Trophoblast cell (in vitro differentiated cells and primary cell): ENCODE data around the gene TRMT61A.

ENCODE experiments used
- DNase-seq, 2 donors: peaks; one replicate each; pipeline ENCODE4 v3.0.0-alpha.2; 2016
- H2AFZ ChIP-seq: 2 replicates; pipeline ENCODE4 v1.6.1; 2013; ENCODE audit warnings: low read length, moderate library complexity, mild to moderate bottlenecking; ENCODE audit not compliant: insufficient read depth, poor library complexity
- H2AK5ac ChIP-seq: 2 replicates; pipeline ENCODE4 v1.6.1; 2013; ENCODE audit warnings: mild to moderate bottlenecking, low read length
- H2BK120ac ChIP-seq: 2 replicates; pipeline ENCODE4 v1.6.1; 2013; ENCODE audit warnings: low read length, mild to moderate bottlenecking, moderate library complexity; ENCODE audit not compliant: insufficient read depth, poor library complexity
- H2BK12ac ChIP-seq: 2 replicates; pipeline ENCODE4 v1.6.1; 2013; ENCODE audit warnings: mild to moderate bottlenecking, low read length, moderate library complexity
- H2BK5ac ChIP-seq: 2 replicates; pipeline ENCODE4 v1.6.1; 2013; ENCODE audit warnings: low read length, low read depth, moderate library complexity, mild to moderate bottlenecking; ENCODE audit not compliant: poor library complexity
- H3K14ac ChIP-seq: 2 replicates; pipeline ENCODE4 v1.6.1; 2013; ENCODE audit warnings: mild to moderate bottlenecking, low read length
- H3K18ac ChIP-seq: 2 replicates; pipeline ENCODE4 v1.6.1; 2013; ENCODE audit warnings: mild to moderate bottlenecking, low read length
- H3K23ac ChIP-seq: 2 replicates; pipeline ENCODE4 v1.6.1; 2013; ENCODE audit warnings: low read length
- H3K27ac ChIP-seq: 2 replicates; pipeline ENCODE4 v1.5.1; 2013; ENCODE audit warnings: low read depth, mild to moderate bottlenecking, inconsistent platforms, low read length, moderate library complexity
- H3K27me3 ChIP-seq: 2 replicates; pipeline ENCODE4 v1.6.1; 2013; ENCODE audit warnings: inconsistent platforms, mild to moderate bottlenecking, low read length, moderate library complexity; ENCODE audit not compliant: insufficient read depth
- H3K36me3 ChIP-seq, 2 experiments: 1 replicate in 1 of 2; 2 replicates in 1 of 2; pipeline ENCODE4 v1.6.1; 2013; ENCODE audit warnings: low read length in 2 of 2, mild to moderate bottlenecking in 2 of 2, moderate library complexity in 1 of 2; ENCODE audit not compliant: insufficient read depth in 2 of 2, control insufficient read depth in 1 of 2
- H3K4ac ChIP-seq: 2 replicates; pipeline ENCODE4 v1.6.1; 2013; ENCODE audit warnings: low read depth, mild to moderate bottlenecking, low read length, moderate library complexity
- H3K4me1 ChIP-seq, 2 experiments: 1 replicate in 1 of 2; 2 replicates in 1 of 2; pipeline ENCODE4 v1.6.1; 2013; ENCODE audit warnings: low read length in 2 of 2, mild to moderate bottlenecking in 2 of 2, moderate library complexity in 1 of 2; ENCODE audit not compliant: insufficient read depth in 2 of 2, control insufficient read depth in 1 of 2
- H3K4me2 ChIP-seq: 2 replicates; pipeline ENCODE4 v1.6.1; 2013; ENCODE audit warnings: inconsistent platforms, mild to moderate bottlenecking, low read length, moderate library complexity
- H3K4me3 ChIP-seq: 2 replicates; pipeline ENCODE4 v1.5.1; 2013; ENCODE audit warnings: mild to moderate bottlenecking, low read depth, low read length, inconsistent platforms
- H3K79me1 ChIP-seq: one replicate; pipeline ENCODE4 v1.6.1; 2013; ENCODE audit warnings: low read length
- H3K79me2 ChIP-seq: 2 replicates; pipeline ENCODE4 v1.6.1; 2013; ENCODE audit warnings: low read length, mild to moderate bottlenecking; ENCODE audit not compliant: control insufficient read depth, insufficient read depth, poor library complexity
- H3K9ac ChIP-seq: 2 replicates; pipeline ENCODE4 v1.6.1; 2013; ENCODE audit warnings: mild to moderate bottlenecking, low read length
- H3K9me3 ChIP-seq: 2 replicates; pipeline ENCODE4 v1.6.1; 2013; ENCODE audit warnings: low read depth, mild to moderate bottlenecking, control low read depth, inconsistent platforms, low read length; ENCODE audit not compliant: insufficient read depth
- H4K12ac ChIP-seq: 2 replicates; pipeline ENCODE4 v1.6.1; 2013; ENCODE audit warnings: low read depth, mild to moderate bottlenecking, low read length, moderate library complexity
- H4K8ac ChIP-seq: 2 replicates; pipeline ENCODE4 v1.6.1; 2013; ENCODE audit warnings: low read depth, mild to moderate bottlenecking, low read length, moderate library complexity
- H4K91ac ChIP-seq: one replicate; pipeline ENCODE4 v1.6.1; 2013; ENCODE audit warnings: low read depth, mild to moderate bottlenecking, low read length, moderate library complexity
- WGBS: extraction: QIAGEN DNeasy Blood & Tissue Kit; methylation state at CpG from one replicate; pipeline ENCODE4 v1.1.7; 2013; ENCODE audit warnings: missing lambda C conversion rate; ENCODE audit not compliant: insufficient read length, insufficient coverage; ENCODE audit errors: extremely low coverage; 5-methylcytosine and 5-hydroxymethylcytosine counted together

The TRMT61A gene

DNA sequence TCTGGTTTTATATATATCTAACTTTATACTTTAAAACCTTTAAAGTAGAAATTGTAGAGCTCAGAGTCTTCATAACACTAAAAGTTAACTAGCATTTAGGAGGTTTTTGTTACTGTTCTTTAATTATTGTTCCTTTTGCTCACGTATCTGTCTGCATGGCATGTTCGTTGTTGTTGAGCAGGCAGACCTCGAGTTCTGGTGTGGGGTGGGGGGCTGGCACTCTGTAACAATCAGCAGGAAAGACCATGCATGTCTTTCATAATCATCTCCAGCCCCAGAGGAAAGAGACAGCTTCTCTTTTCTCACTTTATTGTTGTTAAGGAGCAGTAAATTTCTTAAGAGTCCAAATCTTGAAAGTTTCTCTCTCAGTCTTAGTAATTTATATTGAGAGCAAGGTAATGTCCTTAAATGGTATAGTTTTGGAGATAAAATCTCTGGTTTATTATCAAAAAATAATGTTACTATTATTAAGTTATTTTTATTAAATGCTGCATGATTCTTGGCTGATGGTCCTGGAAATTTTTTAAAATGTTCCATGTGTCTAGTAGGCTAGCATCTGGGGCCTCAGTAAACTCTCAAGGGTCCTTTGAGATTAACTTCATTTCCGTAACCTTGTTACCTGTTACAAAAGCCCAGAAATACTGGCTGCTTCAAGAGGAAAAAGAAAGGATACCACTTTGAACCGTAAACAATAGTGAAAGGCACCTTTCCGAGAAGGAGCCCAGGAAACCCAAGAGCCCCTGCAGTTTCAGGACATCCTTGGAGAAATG is 36.7 kb upstream of the TRMT61A start:
- H2BK120ac ChIP-seq: no peak overlapping the region
- no peak overlapping the region for H3K4me3 ChIP-seq
- H3K36me3 ChIP-seq: peaks cover 27 to 47% of the 10 kb centered on the region in 2 experiments
- no peak overlapping the region for H2BK5ac ChIP-seq
- H3K27me3 ChIP-seq: no peaks in the 10 kb centered on the region
- no peak overlapping the region for H2AFZ ChIP-seq
- H4K8ac ChIP-seq: no peak overlapping the region
- H3K27ac ChIP-seq: no peak overlapping the region
- H3K9ac ChIP-seq: no peak overlapping the region
- H2BK12ac ChIP-seq: no peak overlapping the region
- H3K23ac ChIP-seq: no peak overlapping the region
- no peaks in the 10 kb centered on the region for H3K9me3 ChIP-seq
- no peaks in the 10 kb centered on the region for H3K79me1 ChIP-seq
- H3K14ac ChIP-seq: no peak overlapping the region
- no peak overlapping the region for H2AK5ac ChIP-seq
- H4K12ac ChIP-seq: no peak overlapping the region
- H3K18ac ChIP-seq: no peak overlapping the region
- no peak overlapping the region for H4K91ac ChIP-seq
- H3K4ac ChIP-seq: no peak overlapping the region
- H3K4me2 ChIP-seq: no peak overlapping the region
- no peaks in the 10 kb centered on the region for H3K79me2 ChIP-seq
- no peak for DNase-seq
- no peaks in the 10 kb centered on the region for H3K4me1 ChIP-seq
- WGBS: no CpG with 5 or more reads among the region's 6 CpGs

DNA sequence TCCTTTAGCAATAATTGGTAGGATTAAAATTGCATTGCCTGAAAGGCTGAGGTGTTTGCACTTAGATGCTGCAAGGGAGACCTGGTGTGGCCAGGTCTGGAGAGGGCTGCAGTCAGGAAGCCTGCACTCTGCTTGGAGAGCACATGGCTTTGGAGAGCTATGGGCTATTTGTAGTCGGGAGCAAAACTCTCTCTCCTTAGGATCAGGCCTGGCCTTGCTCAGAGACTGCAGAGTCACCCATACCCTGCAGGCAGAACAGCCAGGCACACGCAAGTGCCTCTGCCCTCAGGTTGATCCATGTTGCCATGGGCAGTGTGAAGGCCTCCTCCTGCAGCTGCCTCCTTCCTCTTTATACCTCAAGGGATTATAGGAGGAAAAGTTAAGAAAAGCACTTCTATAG is 33.1 kb upstream of the TRMT61A start:
- Histone ChIP-seq H3K36me3 (peaks cover 27 to 32% of the 10 kb centered on the region in 2 experiments), H3K18ac (no peak overlapping the region), H3K23ac (peak overlapping the region; percentile 8), H2BK5ac (no peak overlapping the region), H3K27me3 (no peaks in the 10 kb centered on the region), H2BK120ac (no peak overlapping the region), H4K8ac (no peak overlapping the region), H3K4ac (no peak overlapping the region), H3K4me3 (no peak overlapping the region), H4K12ac (no peak overlapping the region), H3K79me1 (no peaks in the 10 kb centered on the region), H3K4me2 (no peak overlapping the region), H2AFZ (no peak overlapping the region), H3K27ac (no peak overlapping the region), H3K9ac (peak overlapping the region; percentile 23), H4K91ac (no peak overlapping the region), H3K79me2 (no peaks in the 10 kb centered on the region), H2AK5ac (no peak overlapping the region), H2BK12ac (no peak overlapping the region), H3K4me1 (no peaks in the 10 kb centered on the region), H3K14ac (no peak overlapping the region), H3K9me3 (peaks cover 2% of the 10 kb centered on the region)
- DNase-seq: no peak
- no CpG with 5 or more reads among the region's 2 CpGs for WGBS

DNA sequence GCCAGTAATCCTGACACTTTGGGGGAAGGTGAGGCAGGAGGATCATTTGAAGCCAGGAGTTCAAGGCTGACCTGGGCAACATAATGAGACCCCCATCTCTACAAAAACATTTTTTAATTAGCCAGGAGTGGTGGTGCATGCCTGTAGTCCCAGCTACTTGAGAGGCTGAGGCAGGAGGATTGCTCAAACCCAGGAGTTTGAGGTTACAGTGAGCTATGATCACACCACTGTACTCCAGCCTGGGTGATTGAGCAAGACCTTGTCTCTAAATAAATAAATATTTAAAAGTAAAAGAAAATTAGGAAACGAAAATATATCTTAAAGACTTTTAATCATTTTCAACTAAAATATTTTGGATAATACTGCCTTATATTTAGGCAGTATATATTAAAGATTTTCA is 32.2 kb upstream of the TRMT61A start:
- H2BK12ac ChIP-seq: no peak overlapping the region
- no peak overlapping the region for H3K9ac ChIP-seq
- H4K91ac ChIP-seq: no peak overlapping the region
- H2AFZ ChIP-seq: no peak overlapping the region
- no peak overlapping the region for H3K18ac ChIP-seq
- no peaks in the 10 kb centered on the region for H3K79me2 ChIP-seq
- no CpG with 5 or more reads among the region's 1 CpG for WGBS
- H3K9me3 ChIP-seq: peaks cover 2% of the 10 kb centered on the region
- H3K4me2 ChIP-seq: no peak overlapping the region
- DNase-seq: no peak
- H2BK120ac ChIP-seq: no peak overlapping the region
- H2BK5ac ChIP-seq: no peak overlapping the region
- H3K36me3 ChIP-seq: peaks cover 31 to 37% of the 10 kb centered on the region in 2 experiments
- H3K4me3 ChIP-seq: no peak overlapping the region
- H3K14ac ChIP-seq: no peak overlapping the region
- no peak overlapping the region for H4K8ac ChIP-seq
- H3K27ac ChIP-seq: no peak overlapping the region
- no peaks in the 10 kb centered on the region for H3K79me1 ChIP-seq
- H2AK5ac ChIP-seq: no peak overlapping the region
- no peak overlapping the region for H3K23ac ChIP-seq
- H3K4me1 ChIP-seq: no peaks in the 10 kb centered on the region
- no peak overlapping the region for H4K12ac ChIP-seq
- no peak overlapping the region for H3K4ac ChIP-seq
- H3K27me3 ChIP-seq: no peaks in the 10 kb centered on the region

DNA sequence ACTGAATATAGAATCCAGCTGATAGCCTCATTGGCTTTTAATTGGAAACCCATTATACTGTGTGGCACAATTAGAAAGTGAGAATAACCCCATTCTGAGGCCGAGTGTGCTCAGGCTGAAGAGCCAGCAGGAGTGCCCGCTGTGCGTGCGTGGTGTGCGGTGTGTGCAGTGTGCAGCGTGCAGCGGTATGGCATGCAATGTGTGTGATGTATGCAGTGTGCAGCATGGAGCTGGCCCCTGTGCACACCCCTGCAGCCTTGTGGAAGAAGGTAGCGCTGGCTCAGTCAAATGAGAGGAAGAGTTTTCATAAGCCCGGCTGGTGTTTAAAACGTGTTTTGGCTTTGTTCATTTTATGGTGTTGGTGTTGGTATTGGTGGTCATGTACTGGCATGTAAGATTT is 29.3 kb upstream of the TRMT61A start:
- DNase-seq: no peak
- Histone ChIP-seq H3K4me3 (no peak overlapping the region), H3K4ac (no peak overlapping the region), H3K4me1 (no peaks in the 10 kb centered on the region), H2AK5ac (no peak overlapping the region), H2AFZ (no peak overlapping the region), H3K27me3 (no peaks in the 10 kb centered on the region), H3K4me2 (no peak overlapping the region), H2BK120ac (no peak overlapping the region), H3K9me3 (peaks cover 2% of the 10 kb centered on the region), H3K27ac (no peak overlapping the region), H3K9ac (no peak overlapping the region), H4K8ac (no peak overlapping the region), H3K23ac (no peak overlapping the region), H3K79me1 (no peaks in the 10 kb centered on the region), H3K14ac (no peak overlapping the region), H2BK5ac (no peak overlapping the region), H2BK12ac (no peak overlapping the region), H3K79me2 (no peaks in the 10 kb centered on the region), H3K36me3 (peaks cover 35 to 40% of the 10 kb centered on the region in 2 experiments), H4K91ac (no peak overlapping the region), H3K18ac (no peak overlapping the region), H4K12ac (no peak overlapping the region)
- WGBS: no CpG with 5 or more reads among the region's 10 CpGs
